Activated T-cell treated with anti-CD3 and anti-CD28 coated beads, Interleukin-2, amount 50 U/mL, for 72 hours (primary cell): ENCODE results near the gene JUND. TPM values are rescaled to one million over a fixed set of nuclear protein-coding genes. Genes with fewer than 3 reads are reported as not detected.

Experiments
- ATAC-seq, 2 donors: fragments of 150-1000 bp; cut with Tn5 transposase; replicated peaks in 1 of 2; 2 replicates each; pipeline ENCODE4 v1.10.0; 2021; ENCODE audit warnings: moderate library complexity in 2 of 2, mild to moderate bottlenecking in 1 of 2
- DNase-seq, 2 donors: peaks; one replicate each; pipeline ENCODE4 v3.0.0; 2021 to 2022; ENCODE audit warnings: mixed read lengths in 1 of 2
- H3K27ac Mint-ChIP-seq: one replicate; pipeline ENCODE4 v1.8.0; 2022; ENCODE audit warnings: mild to moderate bottlenecking, moderate library complexity, mixed read lengths
- H3K27me3 Mint-ChIP-seq: one replicate; pipeline ENCODE4 v1.8.0; 2022; ENCODE audit warnings: low read depth, mixed read lengths
- H3K36me3 Mint-ChIP-seq, 2 donors: one replicate each; pipeline ENCODE4 v1.8.0; 2022; ENCODE audit warnings: mixed read lengths in 2 of 2, mild to moderate bottlenecking in 1 of 2; ENCODE audit not compliant: insufficient read depth in 2 of 2
- H3K4me1 Mint-ChIP-seq: one replicate; pipeline ENCODE4 v1.8.0; 2022; ENCODE audit warnings: low read depth, mixed read lengths
- H3K4me3 Mint-ChIP-seq, 2 donors: one replicate each; pipeline ENCODE4 v1.8.0; 2022; ENCODE audit warnings: mild to moderate bottlenecking in 2 of 2, mixed read lengths in 2 of 2, moderate library complexity in 2 of 2
- H3K9me3 Mint-ChIP-seq, 2 donors: one replicate each; pipeline ENCODE4 v1.8.0; 2022; ENCODE audit warnings: mixed read lengths in 2 of 2
- total RNA-seq, 2 donors: library from RNA; stranded (reverse); gene quantifications; one replicate each; pipeline ENCODE4 v1.2.3, GENCODE V29; 2022

Gene JUND
- total RNA-seq, 2 donors from 2014 or later, result 197 to 235 TPM

DNA sequence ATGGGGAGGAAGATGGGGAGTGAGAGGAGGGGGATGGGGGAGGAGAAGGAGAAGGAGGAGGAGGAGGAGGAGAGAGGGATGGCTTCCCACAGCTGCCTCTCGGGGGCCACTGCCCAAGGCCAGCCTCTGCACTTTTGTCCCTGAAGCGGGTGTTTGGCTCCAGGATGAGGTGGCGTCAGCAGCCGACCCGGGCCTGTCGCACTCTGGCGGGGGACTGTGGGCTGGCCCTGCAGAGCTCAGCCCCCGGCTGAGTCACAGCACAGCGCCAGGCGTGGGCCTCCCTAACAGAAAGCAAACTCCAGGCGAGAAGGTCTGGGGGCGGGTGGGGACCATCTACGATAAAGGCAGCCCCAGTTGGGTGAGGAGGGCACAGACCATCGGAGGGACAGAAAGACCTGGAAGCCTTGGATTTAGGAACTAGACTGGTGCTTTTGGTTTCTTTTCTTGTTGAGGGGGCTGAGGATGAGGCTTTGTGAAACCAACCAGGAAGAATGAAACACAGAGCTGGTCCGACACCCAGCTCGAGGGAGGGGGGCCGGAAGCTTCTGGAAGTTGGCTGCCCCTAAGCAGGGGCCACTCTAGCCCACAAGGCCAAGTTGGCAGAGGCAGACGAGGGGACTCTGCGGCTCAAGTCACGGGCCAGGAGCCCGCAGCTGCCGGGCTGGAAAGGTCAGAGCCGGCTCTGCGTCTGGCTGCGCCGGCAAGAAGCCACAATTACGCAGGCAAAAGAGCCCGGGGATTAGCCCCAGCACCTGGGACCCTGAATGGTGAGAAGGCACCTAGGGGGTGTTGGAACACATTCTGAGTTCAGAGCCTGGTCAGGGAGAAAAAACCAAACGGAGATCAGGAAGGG, 23.3 kb upstream of the JUND start:
- DNase-seq (peak; percentile 89 to 91), ATAC-seq (peak; percentile 85 to 88)
- no peaks in the 10 kb centered on the region for H3K27me3 Mint-ChIP-seq
- H3K9me3 Mint-ChIP-seq, result no peaks in the 10 kb centered on the region
- H3K4me1 Mint-ChIP-seq, result peaks cover 44% of the 10 kb centered on the region
- peak overlapping the region; percentile 82 to 99 for H3K4me3 Mint-ChIP-seq
- peak overlapping the region; percentile 70 for H3K27ac Mint-ChIP-seq
- H3K36me3 Mint-ChIP-seq, result peaks cover 2 to 17% of the 10 kb centered on the region in 2 donors

DNA sequence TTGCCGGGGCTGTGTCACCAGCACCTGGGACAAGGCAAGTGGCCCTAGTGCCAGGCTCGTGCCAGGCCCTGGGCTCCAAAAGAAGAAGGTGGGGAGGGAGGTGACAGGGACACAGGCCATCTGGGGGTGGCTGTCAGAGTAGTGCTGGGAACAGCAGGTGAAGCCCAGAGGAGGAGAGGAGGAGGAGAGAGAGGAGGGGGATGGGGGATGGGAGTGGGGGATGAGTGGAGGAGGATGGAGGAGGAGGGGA, 22.7 kb upstream of the JUND start:
- ATAC-seq (peak in 1 of 2 donors; percentile 7), DNase-seq (no peak)
- Mint-ChIP-seq H3K27ac (peak overlapping the region; percentile 70), H3K9me3 (no peaks in the 10 kb centered on the region), H3K36me3 (peaks cover 2 to 17% of the 10 kb centered on the region in 2 donors), H3K4me3 (peak overlapping the region; percentile 82 to 99), H3K27me3 (no peaks in the 10 kb centered on the region), H3K4me1 (peaks cover 47% of the 10 kb centered on the region)

DNA sequence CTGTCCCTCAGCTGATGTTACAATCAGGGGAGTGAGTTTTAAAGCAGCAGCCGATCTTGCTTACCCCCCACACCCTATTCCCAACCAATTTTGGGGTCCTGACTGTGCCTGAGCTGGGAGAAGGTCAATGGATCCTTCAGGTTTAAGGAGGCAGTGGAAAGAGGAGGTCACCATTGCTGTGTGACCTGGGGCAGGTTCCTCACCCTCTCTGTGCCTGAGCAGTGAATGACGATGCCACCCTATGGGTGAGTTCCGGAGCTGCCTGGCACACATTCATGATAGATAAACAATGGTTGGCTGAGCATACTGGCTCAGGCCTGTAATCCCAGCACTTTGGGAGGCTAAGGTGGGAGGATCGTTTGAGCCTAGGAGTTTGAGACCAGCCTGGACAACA, 20.3 kb upstream of the JUND start:
- Mint-ChIP-seq H3K36me3 (peaks cover 2 to 14% of the 10 kb centered on the region in 2 donors), H3K27ac (no peak overlapping the region), H3K4me1 (peaks cover 60% of the 10 kb centered on the region), H3K27me3 (no peaks in the 10 kb centered on the region), H3K9me3 (no peaks in the 10 kb centered on the region), H3K4me3 (peak overlapping the region; percentile 18 to 59)
- DNase-seq (no peak), ATAC-seq (no peak)

DNA sequence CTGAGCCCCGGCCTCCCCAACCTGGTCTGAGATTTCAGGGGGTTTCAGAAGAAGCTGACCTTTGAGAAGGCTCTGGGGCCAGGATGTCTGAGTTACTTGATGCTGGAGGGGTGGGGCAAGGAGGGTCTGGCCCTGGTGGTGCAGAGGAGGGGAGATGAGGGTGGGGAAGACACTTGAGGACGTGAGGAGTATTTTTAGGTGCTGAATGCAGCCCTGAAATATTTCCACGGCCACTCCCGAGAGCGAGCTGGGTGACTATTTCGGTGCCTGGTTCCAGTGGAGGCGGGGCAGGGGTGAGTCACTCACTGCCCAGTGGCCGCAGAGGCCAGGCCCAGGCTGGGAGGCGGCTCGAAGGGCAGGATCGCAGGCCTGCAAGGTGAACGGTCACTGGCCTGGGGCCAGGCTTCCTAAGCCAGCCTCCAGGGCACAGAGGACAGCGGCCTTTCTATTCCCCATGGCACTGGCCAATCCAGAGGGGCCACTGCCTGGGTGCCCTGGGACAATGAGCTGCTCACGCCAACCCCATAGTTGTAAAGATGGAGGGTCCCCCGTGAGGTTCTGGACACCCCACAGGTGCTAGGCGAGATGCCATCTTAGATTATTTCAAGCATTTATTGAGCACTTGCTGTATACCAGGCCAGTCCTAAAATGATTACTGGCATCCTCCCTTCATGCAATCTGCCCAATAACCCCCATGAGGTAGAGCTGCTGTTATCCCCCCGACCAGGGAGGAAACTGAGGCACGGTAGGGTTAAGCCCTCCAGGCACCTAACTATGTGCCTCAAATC, 19.7 kb upstream of the JUND start:
- Mint-ChIP-seq H3K36me3 (peaks cover 3 to 16% of the 10 kb centered on the region in 2 donors), H3K4me1 (peaks cover 60% of the 10 kb centered on the region), H3K27me3 (no peaks in the 10 kb centered on the region), H3K27ac (no peak overlapping the region), H3K9me3 (peaks cover 0 to under 1% of the 10 kb centered on the region in 2 donors), H3K4me3 (peak overlapping the region in 1 of 2 donors; percentile 59)
- ATAC-seq, result no peak
- DNase-seq, result no peak

DNA sequence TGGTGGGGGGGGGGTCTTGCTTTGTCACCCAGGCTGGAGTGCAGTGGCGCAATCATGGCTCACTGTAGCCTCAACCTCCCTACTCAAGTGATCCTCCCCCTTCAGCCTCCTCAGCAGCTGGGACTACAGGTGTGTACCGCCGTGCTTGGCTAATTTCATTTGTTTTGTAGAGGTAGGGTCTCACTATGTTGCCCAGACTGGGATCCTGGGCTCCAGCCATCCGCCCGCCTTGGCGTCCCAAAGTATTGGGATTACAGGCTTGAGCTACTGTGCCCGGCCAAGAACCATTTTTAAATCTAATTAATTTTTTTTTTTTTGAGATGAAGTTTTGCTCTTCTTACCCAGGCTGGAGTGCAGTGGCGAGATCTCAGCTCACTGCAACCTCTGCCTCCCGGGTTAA, 18.2 kb upstream of the JUND start:
- H3K4me1 Mint-ChIP-seq, result peaks cover 53% of the 10 kb centered on the region
- no peaks in the 10 kb centered on the region for H3K27me3 Mint-ChIP-seq
- H3K36me3 Mint-ChIP-seq, result peaks cover 6 to 16% of the 10 kb centered on the region in 2 donors
- ATAC-seq (no peak), DNase-seq (no peak)
- no peak overlapping the region for H3K4me3 Mint-ChIP-seq
- H3K27ac Mint-ChIP-seq, result no peak overlapping the region
- peaks cover 0 to 2% of the 10 kb centered on the region in 2 donors for H3K9me3 Mint-ChIP-seq

DNA sequence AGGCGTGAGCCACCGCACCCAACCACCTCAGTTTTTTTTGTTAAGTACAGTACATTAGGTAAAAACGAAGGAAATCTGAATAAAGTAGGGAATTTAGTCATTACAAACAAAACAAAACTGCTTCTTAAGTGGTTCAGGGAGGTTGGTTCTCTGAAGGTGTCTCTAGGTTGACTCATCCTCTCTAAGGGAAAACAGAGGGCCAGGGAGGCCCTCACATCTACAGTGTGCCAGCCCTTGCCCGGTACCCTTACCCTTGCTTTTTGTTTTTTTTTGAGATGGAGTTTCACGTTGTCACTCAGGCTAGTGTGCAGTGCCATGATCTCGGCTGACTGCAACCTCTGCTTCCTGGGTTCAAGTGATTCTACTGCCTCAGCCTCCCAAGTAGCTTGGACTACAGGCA, 17.2 kb upstream of the JUND start:
- Mint-ChIP-seq H3K27me3 (no peaks in the 10 kb centered on the region), H3K36me3 (peaks cover 5 to 10% of the 10 kb centered on the region in 2 donors), H3K9me3 (peaks cover 0 to 2% of the 10 kb centered on the region in 2 donors), H3K4me1 (peaks cover 56% of the 10 kb centered on the region), H3K27ac (peak overlapping the region; percentile 64), H3K4me3 (peak overlapping the region; percentile 61 to 65)
- ATAC-seq (peak; percentile 63 to 76), DNase-seq (peak; percentile 42 to 56)

DNA sequence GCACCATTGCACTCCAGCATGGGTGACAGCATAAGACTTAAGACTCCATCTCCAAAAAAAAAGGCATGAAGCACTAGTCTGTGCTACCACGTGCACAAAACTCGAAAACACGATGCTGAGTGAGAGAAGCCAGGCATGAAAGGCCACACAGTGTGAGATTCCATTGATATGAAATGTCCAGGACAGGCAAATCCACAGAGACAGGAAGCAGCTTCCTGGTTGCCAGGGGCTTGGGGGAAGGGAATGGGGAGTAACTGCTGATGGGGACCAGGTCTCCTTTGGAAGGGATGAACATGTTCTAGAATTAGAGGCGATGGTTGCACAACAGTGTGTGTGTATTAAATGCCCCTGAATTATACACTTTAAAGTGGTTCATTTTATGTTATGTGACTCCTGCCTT, 15.9 kb upstream of the JUND start:
- no peak overlapping the region for H3K4me3 Mint-ChIP-seq
- H3K27ac Mint-ChIP-seq, result no peak overlapping the region
- DNase-seq (no peak), ATAC-seq (no peak)
- peaks cover 5 to 9% of the 10 kb centered on the region in 2 donors for H3K36me3 Mint-ChIP-seq
- peaks cover 0 to 2% of the 10 kb centered on the region in 2 donors for H3K9me3 Mint-ChIP-seq
- H3K4me1 Mint-ChIP-seq, result peaks cover 58% of the 10 kb centered on the region
- H3K27me3 Mint-ChIP-seq, result no peaks in the 10 kb centered on the region

DNA sequence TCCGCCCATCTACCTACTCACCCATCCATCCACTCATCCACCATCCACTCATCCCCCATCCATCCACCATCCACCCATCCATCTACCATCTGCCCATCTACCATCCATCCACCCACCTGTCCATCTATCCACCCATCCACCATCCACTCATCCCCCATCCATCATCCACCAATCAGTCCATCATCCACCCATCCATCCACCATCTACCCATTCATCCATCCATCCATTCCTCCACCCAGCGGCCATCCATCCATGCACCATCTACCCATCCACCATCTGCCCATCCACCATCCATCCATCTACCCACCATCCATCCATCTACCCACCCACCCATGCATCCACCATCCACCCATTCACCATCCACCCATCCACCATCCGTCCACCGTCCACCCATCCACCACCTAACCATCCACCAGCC, 13.6 kb upstream of the JUND start:
- H3K4me3 Mint-ChIP-seq, result peak overlapping the region; percentile 88 to 94
- peaks cover 75% of the 10 kb centered on the region for H3K4me1 Mint-ChIP-seq
- H3K27ac Mint-ChIP-seq, result no peak overlapping the region
- DNase-seq (no peak), ATAC-seq (no peak)
- peaks cover 9 to 11% of the 10 kb centered on the region in 2 donors for H3K36me3 Mint-ChIP-seq
- H3K27me3 Mint-ChIP-seq, result no peaks in the 10 kb centered on the region
- peaks cover 2 to 4% of the 10 kb centered on the region in 2 donors for H3K9me3 Mint-ChIP-seq

DNA sequence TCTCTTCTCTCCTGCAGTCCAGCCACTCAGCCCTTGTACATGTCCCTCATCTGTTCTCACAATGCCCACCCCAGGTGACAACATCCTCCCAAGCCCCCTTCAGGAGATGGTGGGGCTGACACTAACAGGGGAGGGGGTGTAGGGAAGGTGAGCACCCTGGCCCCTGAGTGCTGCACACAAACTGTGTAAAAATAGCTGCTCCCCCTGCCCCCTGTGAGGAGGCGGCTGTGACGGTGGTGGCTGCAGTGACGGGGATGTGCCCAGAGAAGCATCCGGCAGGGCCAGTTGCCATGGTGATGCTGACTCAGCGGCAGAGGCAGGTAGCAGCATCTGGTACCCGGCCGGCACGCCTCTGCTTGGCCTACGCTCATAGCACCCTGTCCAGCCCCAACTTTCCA, 13.0 kb upstream of the JUND start:
- Mint-ChIP-seq H3K36me3 (peaks cover 9 to 11% of the 10 kb centered on the region in 2 donors), H3K27ac (peak overlapping the region; percentile 59), H3K9me3 (peaks cover 2 to 4% of the 10 kb centered on the region in 2 donors), H3K4me3 (peak overlapping the region; percentile 88 to 94), H3K4me1 (peaks cover 81% of the 10 kb centered on the region), H3K27me3 (no peaks in the 10 kb centered on the region)
- DNase-seq (peak; percentile 94 to 97), ATAC-seq (peak; percentile 50 to 55)

DNA sequence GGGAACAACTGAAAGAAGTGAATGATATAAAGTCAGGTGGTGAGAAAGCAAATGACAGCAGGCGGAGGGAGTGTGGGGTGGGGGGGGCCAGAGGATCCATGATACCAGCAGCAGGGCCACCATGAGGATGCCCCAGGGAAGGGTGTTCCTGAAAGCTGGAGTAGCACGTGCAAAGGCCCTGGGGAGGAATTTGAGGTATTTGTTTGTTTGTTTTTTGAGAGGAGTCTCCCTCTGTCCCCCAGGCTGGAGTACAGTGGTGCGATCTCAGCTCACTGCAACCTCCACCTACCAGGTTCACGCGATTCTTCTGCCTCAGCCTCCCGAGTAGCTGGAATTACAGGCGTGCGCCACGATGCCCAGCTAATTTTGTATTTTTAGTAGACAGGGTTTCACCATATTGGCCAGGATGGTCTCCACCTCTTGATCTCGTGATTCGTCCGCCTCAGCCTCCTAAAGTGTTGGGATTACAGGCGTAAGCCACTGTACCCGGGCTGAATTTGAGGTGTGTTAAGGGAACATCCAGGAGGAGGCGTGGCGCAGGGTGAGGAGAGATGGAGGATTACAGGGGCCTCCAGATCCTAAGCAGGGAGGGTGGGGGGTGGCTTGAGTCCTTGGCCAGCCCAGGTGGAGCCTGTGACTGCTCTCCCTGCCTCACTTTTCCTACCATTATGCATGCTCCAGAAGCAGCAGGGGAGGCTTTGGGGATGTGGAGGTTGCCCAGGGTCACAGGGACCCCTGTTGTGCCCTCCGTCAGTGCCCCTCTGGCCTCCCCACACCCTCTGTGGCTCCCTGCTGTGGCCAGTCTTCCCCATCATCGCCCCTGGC, 12.4 kb upstream of the JUND start:
- Mint-ChIP-seq H3K4me3 (peak overlapping the region; percentile 88 to 94), H3K36me3 (peaks cover 9 to 11% of the 10 kb centered on the region in 2 donors), H3K9me3 (peaks cover 2 to 4% of the 10 kb centered on the region in 2 donors), H3K27me3 (no peaks in the 10 kb centered on the region), H3K4me1 (peaks cover 79% of the 10 kb centered on the region), H3K27ac (peak overlapping the region; percentile 91)
- no peak for DNase-seq
- no peak for ATAC-seq

DNA sequence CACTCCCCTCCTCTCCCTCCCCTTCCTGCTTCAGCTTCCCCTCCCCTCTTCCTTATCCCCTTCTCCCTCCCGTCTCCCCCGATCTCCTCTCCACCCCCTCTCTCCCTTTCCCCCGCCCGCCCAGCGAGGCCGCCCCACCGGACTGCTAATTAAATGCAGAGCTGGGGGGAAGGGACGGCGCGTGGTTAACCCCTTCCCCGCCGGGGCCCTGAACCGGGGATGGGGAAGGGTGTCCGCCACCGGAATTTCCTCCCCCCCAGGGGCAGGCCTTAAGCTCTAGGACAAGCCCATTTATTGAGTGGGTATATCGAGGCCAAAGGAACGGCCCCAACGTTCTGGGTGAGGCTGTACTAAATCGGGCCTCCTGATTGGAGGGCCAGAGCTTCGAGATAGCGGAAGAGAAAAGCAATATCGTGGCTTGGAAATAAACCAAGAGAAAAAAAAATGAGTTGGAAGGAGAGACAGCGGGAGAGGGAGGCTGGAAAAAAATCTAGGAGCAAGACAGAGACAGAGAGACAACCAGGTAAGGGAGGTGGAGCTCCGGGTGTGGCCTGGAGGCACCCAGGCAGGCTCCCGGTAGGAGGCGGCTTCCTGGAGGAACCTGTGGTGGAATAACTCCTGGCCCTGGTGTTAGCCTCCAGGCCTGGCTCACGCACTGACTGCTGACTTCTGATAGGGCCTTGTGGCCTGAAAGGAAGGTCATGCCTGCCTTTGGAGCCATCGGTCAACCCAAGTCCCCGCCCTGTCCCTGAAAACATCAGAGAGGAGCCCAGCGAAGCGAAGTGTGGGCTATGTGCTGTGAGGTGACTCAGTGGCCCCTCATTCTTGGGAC, 11.6 kb upstream of the JUND start:
- H3K4me3 Mint-ChIP-seq, result peak overlapping the region; percentile 88 to 94
- no peaks in the 10 kb centered on the region for H3K27me3 Mint-ChIP-seq
- DNase-seq (peak; percentile 65 to 73), ATAC-seq (peak in 1 of 2 donors; percentile 16)
- H3K27ac Mint-ChIP-seq, result peak overlapping the region; percentile 91
- H3K9me3 Mint-ChIP-seq, result peaks cover 2 to 4% of the 10 kb centered on the region in 2 donors
- peaks cover 8 to 9% of the 10 kb centered on the region in 2 donors for H3K36me3 Mint-ChIP-seq
- H3K4me1 Mint-ChIP-seq, result peaks cover 79% of the 10 kb centered on the region

DNA sequence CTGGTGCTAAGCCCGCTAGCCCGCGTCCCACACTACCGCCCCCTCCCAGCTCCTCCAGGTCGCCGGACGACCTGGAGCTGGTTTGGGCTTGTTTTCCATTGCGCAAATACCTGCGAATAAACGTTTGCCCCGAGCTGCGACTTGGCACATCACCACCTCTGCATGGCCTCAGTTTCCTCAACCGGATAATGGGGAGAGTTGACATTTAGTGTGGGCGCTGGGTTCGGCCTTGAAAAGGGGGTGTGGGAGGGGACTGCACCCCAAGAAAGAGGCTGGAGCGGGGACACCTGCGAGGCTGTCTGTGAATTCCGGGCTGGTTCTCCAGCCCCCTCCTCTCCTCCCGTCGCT, 11.0 kb upstream of the JUND start:
- DNase-seq (no peak), ATAC-seq (no peak)
- Mint-ChIP-seq H3K27ac (no peak overlapping the region), H3K4me1 (peaks cover 73% of the 10 kb centered on the region), H3K9me3 (peaks cover 2 to 4% of the 10 kb centered on the region in 2 donors), H3K27me3 (no peaks in the 10 kb centered on the region), H3K36me3 (peaks cover 8 to 9% of the 10 kb centered on the region in 2 donors), H3K4me3 (peak overlapping the region; percentile 88 to 94)
